ENCODE results near the gene NHLH1.

GRCh38 chr1:160401487-160401805 lies 34.6 kb downstream of the NHLH1 start:
- TF ChIP-seq, protein P1, sequence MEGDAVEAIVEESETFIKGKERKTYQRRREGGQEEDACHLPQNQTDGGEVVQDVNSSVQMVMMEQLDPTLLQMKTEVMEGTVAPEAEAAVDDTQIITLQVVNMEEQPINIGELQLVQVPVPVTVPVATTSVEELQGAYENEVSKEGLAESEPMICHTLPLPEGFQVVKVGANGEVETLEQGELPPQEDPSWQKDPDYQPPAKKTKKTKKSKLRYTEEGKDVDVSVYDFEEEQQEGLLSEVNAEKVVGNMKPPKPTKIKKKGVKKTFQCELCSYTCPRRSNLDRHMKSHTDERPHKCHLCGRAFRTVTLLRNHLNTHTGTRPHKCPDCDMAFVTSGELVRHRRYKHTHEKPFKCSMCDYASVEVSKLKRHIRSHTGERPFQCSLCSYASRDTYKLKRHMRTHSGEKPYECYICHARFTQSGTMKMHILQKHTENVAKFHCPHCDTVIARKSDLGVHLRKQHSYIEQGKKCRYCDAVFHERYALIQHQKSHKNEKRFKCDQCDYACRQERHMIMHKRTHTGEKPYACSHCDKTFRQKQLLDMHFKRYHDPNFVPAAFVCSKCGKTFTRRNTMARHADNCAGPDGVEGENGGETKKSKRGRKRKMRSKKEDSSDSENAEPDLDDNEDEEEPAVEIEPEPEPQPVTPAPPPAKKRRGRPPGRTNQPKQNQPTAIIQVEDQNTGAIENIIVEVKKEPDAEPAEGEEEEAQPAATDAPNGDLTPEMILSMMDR (conservative IDR thresholded peaks at IDR 0.05; ENCODE audit: low read depth, low read length), result no peak
- TF ChIP-seq, protein P2, sequence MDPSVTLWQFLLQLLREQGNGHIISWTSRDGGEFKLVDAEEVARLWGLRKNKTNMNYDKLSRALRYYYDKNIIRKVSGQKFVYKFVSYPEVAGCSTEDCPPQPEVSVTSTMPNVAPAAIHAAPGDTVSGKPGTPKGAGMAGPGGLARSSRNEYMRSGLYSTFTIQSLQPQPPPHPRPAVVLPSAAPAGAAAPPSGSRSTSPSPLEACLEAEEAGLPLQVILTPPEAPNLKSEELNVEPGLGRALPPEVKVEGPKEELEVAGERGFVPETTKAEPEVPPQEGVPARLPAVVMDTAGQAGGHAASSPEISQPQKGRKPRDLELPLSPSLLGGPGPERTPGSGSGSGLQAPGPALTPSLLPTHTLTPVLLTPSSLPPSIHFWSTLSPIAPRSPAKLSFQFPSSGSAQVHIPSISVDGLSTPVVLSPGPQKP (IDR thresholded peaks at IDR 0.05; ENCODE audit: borderline replicate concordance, low read depth, low read length), result no peak
- TF ChIP-seq RCOR1 (IDR thresholded peaks at IDR 0.05; ENCODE audit: insufficient replicate concordance, low read length), result no peak
